Measurements from ENCODE around the gene SOST. TPM values are rescaled to one million over a fixed set of nuclear protein-coding genes. Genes with fewer than 3 reads are reported as not detected.

The SOST gene
- not detected in 2 replicates for total RNA-seq

DNA sequence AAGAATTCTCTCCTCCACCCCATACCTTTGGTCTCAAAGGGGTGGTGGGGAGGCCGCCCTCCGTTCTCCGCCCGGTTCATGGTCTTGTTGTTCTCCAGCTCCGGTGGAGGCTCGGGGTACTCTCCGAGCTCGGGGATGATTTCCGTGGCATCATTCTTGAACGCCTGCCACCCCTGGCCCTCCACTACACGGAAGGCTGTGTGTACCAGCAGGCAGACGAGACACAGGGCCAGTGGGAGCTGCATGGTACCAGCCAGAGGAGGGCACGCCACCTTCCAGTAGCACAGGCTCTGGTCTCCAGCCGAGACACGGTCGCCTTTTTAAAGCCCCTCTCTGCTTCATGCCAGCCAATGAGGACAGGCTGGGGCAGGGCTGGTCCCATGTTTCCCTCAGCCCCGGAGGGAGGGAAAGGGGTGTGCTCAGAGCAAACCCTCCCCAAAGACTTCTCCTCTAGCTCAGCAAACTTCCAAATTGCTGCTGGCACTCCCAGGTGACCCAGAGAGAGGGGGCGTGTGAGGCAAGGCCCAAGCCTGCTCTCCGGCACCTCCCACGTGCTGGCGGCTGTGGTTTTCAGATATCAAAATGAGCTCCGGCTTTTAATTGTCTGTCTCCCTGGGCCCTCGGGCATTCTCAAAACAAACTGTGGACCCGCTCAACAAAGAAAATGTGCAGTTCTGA is at the start of gene SOST:
Gene SOST (minus strand): TSS at position 295 of the 678 bp plus-strand sequence. CDS start 50 bp downstream, at position 245.

DNA sequence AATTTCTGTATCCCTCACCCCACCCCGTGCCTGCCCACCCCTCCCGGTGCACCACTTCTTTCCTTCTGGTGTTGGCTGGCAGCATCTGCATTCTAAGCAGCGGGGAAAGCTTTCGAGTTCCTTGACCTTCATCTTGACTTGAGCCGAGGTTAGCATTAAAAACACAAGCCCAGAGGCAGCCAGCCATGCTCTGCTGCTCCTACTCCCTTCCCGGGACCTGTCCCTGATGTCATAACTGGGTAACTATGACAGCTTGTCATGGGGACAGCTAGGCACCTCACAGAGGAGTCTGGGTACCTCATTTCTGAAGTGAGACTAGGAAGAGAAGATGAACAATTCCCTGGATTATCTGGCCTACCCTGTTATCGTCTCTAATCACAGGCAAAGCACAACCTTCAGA is 21.5 kb upstream of the SOST start, which contains the start of gene CFAP97D1:
Gene CFAP97D1 (plus strand): TSS at position 301 of the 400 bp plus-strand sequence. CDS start 28 bp downstream, at position 329.

DNA sequence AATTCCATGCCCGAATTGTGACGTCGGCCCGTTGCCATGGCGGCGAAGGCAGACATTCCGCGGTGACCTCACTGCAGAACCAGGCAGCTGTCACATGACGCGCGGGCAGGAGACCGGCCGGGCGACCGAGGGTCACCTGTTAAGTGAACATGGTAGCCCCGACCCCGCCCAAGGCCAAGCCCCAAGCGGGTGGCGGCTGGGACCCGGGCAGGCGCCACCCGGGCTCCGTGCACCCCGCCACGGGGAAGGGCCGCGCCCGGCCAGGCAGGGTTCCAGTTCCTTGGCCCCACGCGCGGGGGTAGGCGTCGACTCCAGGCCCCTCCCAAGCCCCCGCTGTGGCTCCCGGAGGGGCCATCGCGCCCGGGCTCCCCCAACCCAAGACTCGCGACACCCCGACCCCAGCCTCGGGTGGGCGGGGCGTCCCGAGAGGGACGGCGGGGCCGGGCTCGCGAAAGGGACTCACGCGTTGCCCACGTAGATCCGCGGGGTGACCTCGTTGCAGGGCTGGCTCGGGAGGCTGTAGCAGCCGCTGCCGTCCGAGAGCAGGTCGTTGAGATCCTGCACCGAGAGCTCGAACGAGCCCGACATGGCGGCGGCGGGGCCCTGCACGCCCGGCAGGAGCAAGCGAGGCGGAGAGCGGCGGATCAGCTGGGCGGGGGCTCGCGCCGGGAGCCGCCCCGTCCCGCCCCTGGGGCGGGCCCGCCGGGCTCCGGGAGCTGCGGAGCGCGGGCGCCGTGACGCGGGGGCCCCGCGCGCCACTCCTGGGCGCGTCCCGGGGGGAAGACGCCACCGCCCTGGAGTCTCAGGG is 19.9 kb upstream of the SOST start, which contains the start of gene DUSP3:
Gene DUSP3 (minus strand): TSS at position 641 of the 808 bp plus-strand sequence. CDS start 53 bp downstream, at position 588.

Other genes with a start within 250 kb of the SOST start
- gene ETV4, start 212.5 kb downstream of the SOST start, total RNA-seq: 21.4 and 22.0 TPM in 2 replicates
- not detected in 2 replicates for gene MEOX1, start 96.9 kb downstream of the SOST start, total RNA-seq
- gene DUSP3, start 20.2 kb upstream of the SOST start, total RNA-seq: 16.6 and 18.0 TPM in 2 replicates
- gene CFAP97D1, start 21.6 kb upstream of the SOST start, total RNA-seq: not detected in 2 replicates
- gene MPP3, start 74.4 kb upstream of the SOST start, total RNA-seq: 4.2 and 4.7 TPM in 2 replicates
- gene CD300LG, start 88.4 kb upstream of the SOST start, total RNA-seq: not detected in 2 replicates
- gene MPP2, start 148.7 kb upstream of the SOST start, total RNA-seq: 1.6 and 2.9 TPM in 2 replicates
- not detected in 2 replicates for gene PPY, start 183.7 kb upstream of the SOST start, total RNA-seq
- gene PYY, start 195.1 kb upstream of the SOST start, total RNA-seq: 0.45 and 0.50 TPM in 2 replicates
- 14.7 and 16.6 TPM in 2 replicates for gene NAGS, start 245.8 kb upstream of the SOST start, total RNA-seq

All from bronchus fibroblast of lung (primary cell).